Glomerular endothelial cell (primary cell): Measurements from ENCODE around the gene SELENOW. TPM values are rescaled to one million over a fixed set of nuclear protein-coding genes. Genes with fewer than 3 reads are reported as not detected.
"Not testable (repeated sequence)": the region's sequence is repeated elsewhere in the genome, so short reads cannot be mapped to it uniquely, and the experiment has no call there.

Experiments used
- DNase-seq: peaks from one replicate; pipeline ENCODE4 v3.0.0-alpha.2; 2011; ENCODE audit warnings: low read depth, low spot score; ENCODE audit errors: extremely low read depth
- total RNA-seq: library from RNA; depleted of rRNA; stranded (reverse); fragments of >200 nt; gene quantifications from 2 replicates; pipeline ENCODE4 v1.2.3, GENCODE V29; 2015

SELENOW gene
- total RNA-seq, 1 donor from 2014 or later, result 418 TPM

DNA sequence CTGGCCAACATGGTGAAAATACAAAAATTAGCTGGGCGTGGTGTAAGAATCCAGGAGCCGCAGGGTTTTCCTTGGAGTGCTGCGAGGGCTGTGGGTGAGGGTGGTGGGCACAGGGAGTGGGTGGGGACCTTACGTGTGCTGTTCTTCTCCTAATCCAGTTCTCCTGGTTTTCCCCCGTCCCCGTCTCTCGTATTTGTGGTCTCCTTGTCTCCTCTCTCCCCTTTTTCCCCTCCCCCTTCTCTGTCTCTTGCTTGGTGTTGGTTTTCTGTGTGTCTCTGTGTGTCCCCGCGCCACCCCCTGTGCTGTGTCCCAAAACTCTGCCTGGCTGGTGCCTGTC, 1.7 kb downstream of the SELENOW start:
- no peak for DNase-seq

DNA sequence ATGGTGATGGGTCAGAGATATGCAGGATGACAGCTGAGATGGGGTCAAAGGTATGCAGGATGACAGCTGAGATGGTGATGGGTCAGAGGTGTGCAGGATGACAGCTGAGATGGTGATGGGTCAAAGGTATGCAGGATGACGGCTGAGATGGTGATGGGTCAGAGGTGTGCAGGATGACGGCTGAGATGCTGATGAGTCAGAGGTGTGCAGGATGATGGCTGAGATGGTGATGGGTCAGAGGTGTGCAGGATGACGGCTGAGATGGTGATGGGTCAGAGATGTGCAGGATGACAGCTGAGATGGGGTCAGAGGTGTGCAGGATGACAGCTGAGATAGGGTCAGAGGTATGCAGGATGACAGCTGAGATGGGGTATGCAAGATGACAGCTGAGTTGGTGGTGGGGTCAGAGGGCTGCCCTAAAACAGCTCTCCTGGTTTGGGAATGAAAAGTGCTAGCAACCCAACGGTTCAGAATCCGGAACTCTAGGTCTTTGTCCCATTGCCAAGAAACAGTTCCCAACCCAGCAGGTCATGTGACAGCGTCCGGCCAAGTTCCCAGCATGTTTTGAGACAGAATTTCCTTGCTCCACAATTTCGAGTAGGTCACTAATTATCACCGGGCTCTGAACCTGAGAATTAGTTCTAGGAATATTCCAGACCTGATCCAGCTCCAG, 3.2 kb downstream of the SELENOW start:
- DNase-seq, result no peak

DNA sequence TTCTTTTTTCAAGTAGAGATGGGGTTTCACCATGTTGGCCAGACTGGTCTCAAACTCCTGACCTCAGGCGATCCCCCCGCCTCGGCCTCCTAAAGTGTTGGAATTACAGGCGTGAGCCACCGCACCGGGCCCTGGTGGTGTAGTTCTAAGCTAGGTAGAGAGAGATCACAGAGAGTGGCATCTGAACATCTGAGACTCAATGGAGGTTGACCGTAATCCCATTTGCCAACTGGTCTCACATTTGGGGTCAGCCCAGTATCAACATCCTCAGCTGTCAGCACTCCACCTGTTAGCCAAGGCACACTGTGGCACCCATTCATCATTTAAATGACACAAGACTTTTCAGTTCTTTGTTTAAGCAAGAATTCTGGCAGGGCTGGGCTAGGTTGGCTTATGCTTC, 8.1 kb downstream of the SELENOW start:
- no peak for DNase-seq

DNA sequence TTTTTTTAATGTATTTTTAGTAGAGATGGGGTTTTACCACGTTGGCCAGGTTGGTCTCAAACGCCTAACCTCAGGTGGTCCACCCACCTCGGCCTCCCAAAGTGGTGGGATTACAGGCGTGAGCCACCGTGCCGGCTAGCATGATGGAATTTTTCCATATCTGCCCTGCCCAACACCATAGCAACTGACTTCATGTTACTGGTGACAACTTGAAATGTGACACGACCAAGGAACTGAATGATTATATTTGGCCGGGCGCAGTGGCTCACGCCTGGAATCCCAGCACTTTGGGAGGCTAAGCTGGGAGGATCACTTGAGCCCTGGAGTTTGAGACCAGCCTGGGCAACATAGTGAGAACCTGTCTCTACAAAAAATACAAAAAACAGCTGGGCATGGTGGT, 8.8 kb downstream of the SELENOW start:
- DNase-seq, result not testable (repeated sequence)

DNA sequence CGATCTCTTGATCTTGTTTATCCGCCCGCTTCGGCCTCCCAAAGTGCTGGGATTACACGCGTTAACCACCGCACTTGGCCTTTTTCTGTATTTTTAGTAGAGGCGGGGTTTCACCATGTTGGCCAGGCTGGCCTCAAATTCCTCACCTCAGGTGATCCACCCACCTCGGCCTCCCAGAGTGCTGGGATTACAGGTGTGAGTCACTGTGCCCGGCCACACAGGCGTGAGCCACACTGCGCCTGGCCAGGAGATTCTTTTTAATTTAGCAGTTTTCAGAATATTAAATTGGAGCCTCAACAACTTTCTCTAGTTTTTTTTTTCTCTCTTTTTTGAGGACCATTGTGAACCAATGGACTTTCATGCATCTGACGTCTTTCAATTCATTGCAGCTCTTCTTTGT, 11.3 kb downstream of the SELENOW start:
- DNase-seq, result not testable (repeated sequence)

DNA sequence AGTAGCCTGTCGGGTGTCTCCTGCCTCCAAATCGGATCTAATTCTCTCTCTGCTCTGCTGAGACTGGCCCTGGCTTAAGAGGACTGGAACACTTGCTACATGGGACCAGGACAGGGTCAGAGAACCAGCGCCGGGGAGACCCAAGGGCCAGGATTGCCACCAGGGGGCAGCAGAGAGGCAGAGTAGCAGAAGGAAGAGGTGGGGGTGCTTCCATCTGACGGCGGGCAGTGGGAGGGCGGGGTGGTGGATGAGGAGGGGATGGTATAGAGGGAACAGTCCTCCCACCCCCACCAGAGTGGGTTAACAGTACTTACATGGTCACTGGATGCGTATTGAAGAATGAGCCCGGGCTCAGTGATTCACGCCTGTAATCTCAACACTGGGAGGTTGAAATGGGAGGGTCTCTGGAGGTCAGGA, 11.9 kb downstream of the SELENOW start:
- no peak for DNase-seq

DNA sequence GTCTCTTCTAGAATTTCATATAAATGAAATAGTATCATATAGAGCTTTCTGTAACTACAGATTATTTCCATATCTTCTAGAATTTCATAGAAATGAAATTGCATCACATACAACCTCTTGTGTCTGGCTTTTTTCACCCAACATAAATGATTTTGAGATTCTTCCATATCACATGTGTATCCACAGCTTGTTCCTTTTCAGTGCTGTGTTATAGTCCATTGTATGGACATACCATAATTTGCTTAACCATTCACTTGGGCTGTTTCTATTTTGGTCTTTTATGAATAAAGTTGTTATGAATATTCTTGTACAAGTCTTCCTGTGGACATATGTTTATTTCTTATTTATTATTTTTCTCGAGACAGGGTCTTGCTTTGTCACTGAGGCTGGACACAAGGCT, 14.1 kb downstream of the SELENOW start:
- no peak for DNase-seq

DNA sequence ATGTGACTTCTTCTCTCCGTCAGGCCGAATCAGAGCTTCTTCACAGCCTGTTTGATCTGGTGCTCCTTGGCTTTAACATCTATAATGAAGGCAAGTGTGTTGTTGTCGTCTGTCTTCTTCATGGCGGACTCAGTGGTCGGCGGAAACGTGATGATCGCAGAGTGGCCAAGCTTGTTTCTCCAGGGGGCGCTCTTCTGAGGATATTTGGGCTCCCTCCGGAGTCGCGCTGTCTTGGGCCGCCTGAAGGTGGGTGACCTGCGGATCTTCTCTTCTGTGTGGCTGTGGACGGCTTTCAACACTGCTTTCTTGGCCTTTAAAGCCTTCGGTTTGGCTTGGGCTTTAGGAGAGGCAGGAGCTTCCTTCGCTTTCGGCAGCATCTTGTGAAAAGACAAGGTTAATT, 16.0 kb downstream of the SELENOW start:
- DNase-seq, result no peak

DNA sequence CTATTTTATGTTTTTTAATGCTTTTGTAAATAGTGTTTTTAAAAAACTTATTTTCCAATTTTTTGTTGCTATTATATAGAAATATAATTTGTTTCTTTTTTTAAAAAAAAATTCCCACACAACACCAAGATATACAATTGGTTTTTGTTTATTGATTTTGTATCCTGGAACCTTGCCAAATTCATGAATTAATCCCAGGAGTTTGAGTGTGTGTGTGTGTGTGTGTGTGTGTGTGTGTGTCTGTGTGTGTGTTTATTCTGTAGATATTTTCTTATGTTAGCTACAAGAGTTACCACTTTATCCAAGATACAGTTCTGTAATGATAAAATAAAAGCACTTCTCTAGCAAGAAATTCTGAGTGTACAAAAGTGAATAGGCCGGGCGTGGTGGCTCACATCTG, 18.3 kb downstream of the SELENOW start:
- DNase-seq, result no peak

DNA sequence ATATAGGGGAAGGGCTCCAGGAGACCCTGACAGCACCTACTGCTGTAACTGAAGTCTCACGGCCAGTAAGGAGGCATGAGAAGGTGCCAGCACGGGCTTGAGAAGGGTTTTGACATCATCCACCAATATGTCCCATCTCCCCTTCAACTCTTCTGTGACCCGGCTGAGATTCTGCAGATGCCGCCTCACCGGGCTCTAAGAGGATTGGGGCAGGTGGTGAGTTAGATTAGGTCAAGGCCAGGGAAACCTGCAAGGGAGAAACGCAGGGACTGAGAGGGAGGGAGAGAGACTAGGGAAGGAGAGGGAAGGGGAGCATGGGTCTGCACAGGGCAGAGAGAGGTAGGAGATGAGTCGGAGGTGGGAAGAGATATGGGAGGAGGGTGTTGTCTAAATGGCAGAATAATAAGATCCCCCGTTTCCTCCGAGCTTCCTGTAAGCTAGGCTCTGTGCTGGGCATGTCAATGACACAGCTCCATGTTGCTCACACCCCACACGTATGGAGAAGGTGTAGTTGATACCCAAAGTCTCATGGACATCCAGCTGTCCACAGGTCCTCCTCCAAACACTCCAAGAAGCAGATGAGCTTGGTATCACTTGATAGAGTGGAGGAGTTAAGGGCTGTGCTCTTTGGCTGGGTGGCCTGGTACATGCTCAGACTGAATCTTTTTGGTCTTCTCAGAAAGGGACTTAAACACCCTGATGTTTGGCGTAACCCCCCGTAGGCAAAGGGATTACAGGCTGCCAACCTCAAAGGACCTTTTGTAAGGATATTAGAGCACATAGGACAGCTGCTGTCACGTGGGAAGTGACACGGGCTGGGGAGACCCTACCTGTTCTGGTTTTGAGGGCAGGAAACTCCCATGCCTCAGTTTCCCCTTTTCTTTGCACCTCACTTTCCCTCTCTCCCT, 19.7 kb downstream of the SELENOW start:
- DNase-seq, result no peak

DNA sequence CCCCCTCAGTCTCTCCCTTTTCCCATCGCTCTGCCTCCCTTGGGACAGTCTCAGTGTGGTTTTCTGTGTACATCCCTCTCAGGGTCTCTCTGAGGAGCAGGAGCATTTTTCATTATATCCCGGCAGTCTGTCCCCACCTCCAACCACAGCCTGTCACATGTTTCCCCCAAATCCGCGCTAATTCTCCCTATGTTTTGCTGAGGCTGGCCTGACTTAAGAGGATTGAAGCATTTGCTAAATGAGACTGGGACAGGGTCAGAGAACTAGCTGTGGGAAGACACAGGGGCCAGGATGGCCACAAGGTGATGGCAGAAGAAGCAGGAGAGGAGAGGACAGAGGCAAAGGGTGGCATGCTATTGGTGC, 20.4 kb downstream of the SELENOW start:
- DNase-seq, result no peak

DNA sequence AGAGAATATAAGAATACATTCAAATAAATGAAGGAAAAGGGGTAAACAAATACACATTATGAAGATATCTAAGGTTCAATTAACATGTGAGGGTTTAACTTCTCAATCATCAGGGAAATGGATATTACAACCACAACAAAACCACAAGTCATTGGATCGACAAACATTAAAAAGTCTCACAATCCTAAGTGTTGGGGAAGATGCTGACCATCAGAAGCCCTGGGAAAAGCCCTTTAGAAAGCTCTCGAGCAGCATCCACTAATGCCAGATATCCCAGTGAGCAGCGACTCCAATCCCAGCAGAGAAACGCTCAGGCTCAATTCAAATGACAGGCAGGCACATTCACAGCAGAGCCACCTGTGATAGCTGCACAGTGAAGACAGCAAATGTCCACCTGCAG, 22.8 kb downstream of the SELENOW start:
- DNase-seq, result no peak

DNA sequence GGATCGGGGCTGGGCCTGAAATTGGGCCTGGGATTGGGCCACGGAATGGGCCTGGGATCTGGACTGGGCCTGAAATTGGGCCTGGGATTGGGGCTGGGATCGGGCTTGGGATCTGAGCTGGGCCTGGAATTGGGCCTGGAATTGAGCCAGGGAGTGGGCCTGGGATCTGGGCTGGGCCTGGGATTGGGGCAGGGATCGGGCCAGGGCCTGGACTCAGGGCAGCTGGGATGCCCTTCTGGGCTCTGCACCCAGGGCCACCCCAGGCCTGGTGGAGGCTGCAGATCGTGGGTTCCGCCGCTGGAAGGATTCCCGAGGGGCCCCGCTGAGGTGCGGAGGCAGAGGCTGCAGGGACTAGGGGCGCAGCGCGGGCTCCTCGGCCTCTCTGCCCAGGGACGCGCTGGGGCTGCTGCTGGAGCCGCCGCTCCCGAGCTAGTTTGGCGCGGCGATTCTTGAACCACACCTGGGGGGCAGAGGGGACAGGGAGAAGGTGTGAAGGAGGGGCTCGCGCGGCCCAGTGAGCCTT, 24.1 kb downstream of the SELENOW start:
- no peak for DNase-seq

DNA sequence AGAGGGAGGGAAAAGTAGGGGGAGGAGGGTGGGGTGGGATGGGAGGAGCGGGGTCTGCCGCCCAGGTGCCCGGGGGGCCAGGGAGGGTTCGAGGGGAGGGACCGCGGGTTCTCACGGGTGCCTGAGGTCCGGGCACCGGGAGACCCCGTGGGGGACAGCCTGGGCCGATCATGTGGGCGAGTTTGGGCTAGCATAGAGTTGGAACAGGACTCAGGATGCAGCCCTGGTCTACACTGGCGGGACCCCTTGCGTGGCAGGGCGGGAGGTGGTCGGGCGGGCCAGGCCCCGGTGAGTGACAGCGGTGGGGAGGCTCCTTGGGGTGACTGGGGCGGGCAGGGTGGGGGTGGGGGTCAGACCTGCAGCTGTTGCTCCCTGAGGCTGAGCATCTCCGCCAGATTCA, 24.6 kb downstream of the SELENOW start:
- not testable (repeated sequence) for DNase-seq

DNA sequence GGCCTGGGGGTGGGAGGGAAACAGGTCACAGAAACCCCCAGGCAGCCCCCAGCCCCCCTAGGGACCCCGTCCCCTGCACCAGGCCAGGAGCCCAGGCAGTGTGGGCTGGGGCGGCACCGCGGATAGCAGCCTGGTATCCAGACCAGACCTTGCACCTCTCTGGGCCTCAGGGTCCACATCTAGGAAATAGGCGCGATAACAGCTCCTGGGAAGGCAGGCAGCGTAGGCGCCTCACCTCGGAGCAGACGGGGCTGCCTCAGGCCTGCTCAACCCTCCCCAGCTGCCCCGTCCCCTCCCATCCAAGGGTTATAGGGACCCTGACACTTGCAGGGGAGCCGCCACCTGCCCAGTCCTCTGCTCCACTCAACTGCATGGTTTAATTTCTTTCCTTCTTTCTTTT, 25.2 kb downstream of the SELENOW start:
- not testable (repeated sequence) for DNase-seq

DNA sequence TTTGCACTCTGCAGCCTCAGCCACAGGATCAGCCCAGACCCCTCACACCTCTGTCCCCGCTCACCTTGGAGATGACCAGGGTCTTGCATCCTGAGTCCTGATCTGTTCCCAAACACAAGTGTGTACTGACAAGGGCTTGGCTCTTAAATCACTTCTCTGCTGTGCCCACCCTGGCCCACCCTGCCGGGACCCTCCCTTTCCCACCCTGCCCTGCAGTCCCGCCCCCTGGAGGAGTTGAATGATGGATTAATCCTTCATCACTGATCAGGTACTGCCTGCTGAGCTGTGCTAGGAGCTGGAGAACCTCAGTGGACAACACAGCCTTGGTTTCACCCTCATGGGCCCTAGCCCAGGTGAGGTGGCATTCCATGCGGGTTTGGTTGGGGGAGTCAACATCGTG, 25.9 kb downstream of the SELENOW start, which contains the start of gene TPRX1:
Gene TPRX1, minus strand, starts transcription at position 101 of the 400 bp plus-strand sequence. Its CDS starts 12 bp downstream, at position 89.
- DNase-seq, result not testable (repeated sequence)

DNA sequence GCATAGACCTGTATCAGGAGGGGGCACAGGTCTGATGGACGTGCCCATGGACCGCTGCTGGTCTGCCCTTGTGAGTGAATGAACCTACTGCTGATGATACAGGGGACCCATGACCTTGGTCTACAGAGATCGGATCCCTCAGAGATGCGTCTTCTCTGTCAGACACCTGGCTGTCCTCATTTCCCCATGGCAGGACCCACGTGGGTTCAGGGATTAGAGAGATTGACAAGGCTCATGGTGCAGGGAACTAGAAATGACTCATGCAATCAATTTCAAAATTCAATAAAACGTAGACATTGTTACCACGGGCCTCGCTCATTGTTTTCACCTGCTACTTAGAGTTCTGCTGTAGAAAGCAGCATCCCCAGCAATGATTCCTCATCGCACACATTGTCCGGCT, 26.8 kb downstream of the SELENOW start:
- no peak for DNase-seq

DNA sequence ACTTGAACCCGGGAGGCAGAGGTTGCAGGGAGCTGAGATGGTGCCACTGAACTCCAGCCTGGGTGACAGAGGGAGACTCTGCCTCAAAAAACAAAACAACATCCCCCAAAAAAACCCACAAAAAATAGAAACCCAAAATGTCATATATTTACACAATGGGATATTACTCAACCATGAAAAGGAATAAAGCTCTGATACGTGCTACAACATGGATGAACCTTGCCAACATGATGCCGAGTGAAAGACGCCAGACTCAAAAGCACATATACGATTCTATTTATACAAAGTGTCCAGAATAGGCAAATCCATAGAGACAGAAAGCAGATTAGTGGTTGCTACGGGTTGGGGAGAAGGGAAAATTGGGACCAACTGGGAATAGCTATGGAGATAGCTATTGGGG, 27.9 kb downstream of the SELENOW start:
- DNase-seq, result no peak

DNA sequence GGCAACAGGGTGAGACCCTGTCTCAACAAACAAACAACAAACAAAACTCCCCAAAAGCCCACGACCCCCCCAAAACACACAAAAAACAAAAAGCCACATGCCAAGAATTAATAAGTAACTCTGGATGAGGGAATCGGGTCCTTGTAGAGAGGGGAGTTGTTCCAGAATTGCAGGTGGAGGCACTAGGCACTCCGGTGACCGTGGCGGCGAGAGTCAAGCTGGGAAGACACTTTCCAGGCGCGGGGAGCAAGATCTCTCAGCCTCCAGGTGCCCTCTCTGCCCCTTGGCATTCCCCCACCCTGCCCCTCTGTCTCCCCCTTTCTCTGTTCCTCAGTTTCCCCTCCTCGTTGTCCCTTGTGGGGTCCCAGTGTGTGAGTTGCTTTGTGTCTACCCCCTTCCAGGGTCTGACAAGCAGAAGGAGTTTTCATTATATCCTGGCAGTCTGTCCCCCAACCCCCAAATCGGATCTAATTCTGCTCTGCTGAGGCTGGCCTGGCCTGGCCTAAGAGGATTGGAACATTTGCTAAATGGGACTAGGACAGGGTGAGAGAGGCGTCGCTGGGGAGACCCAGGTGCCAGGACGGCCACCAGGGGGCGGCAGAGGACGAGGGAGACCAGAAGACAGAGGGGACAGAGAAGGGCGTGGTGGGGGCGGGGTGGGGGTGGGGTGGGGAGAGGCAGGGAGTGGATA, 34.9 kb downstream of the SELENOW start:
- DNase-seq, result no peak

DNA sequence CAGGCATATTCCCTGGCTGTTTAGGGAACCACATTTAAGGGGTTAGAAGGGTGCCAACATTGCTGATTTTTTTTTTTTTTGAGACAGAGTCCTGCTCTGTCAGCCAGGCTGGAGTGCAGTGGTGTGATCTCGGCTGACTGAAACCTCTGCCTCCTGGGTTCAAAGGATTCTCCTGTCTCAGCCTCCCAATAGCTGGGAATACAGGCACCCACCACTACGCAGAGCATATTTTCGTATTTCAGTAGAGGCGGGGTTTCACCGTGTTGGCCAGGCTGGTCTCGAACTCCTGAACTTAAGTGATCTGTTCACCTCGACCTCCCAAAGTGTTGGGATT, 35.5 kb downstream of the SELENOW start:
- no peak for DNase-seq

DNA sequence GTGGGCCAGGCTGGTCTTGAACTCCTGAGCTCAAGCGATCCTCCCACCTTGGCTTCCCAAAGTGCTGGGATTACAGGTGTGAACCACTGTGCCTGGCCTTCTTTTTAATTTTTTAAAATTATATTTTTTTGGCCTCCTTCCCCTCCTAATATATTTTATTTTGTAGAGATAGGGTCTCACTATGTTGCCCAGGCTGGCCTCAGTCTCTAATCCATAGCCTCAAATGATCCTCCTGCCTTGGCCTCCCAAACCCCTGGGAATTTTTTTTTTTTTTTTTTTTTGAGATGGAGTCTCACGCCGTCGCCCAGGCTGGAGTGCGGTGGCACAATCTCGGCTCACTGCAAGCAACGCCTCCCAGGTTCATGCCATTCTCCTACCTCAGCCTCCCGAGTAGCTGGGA, 37.8 kb downstream of the SELENOW start:
- DNase-seq, result not testable (repeated sequence)
